Activated T-cell treated with anti-CD3 and anti-CD28 coated beads for 48 hours (primary cell): Measurements from ENCODE around the gene IFNL2.
"Not testable (repeated sequence)": the region's sequence is repeated elsewhere in the genome, so short reads cannot be mapped to it uniquely, and the experiment has no call there.

Experiments
- DNase-seq: peaks from one replicate; pipeline ENCODE4 v3.0.0-alpha.2; 2020; ENCODE audit warnings: low read depth

Gene IFNL2

GRCh38 chr19:39253374-39254149, 14.6 kb upstream of the IFNL2 start:
- no peak for DNase-seq

- no peak for DNase-seq
Measured at GRCh38 chr19:39254531-39255345, 13.5 kb upstream of the IFNL2 start.

- DNase-seq, result no peak
Measured at GRCh38 chr19:39257227-39257626, 11.0 kb upstream of the IFNL2 start.

GRCh38 chr19:39261704-39262103, 6.5 kb upstream of the IFNL2 start:
- no peak for DNase-seq

- no peak for DNase-seq
Measured at GRCh38 chr19:39262496-39262895, 5.7 kb upstream of the IFNL2 start.

- no peak for DNase-seq
Measured at GRCh38 chr19:39263912-39264305, 4.3 kb upstream of the IFNL2 start.

GRCh38 chr19:39264306-39265290, 3.6 kb upstream of the IFNL2 start:
- no peak for DNase-seq

GRCh38 chr19:39265321-39265916, 2.8 kb upstream of the IFNL2 start:
- DNase-seq, result no peak

- not testable (repeated sequence) for DNase-seq
Measured at GRCh38 chr19:39268531-39269223, 481 bp downstream of the IFNL2 start.

- not testable (repeated sequence) for DNase-seq
Measured at GRCh38 chr19:39269369-39269768, 1.2 kb downstream of the IFNL2 start.

- no peak for DNase-seq
Measured at GRCh38 chr19:39270036-39270871, 2.1 kb downstream of the IFNL2 start.

- DNase-seq, result not testable (repeated sequence)
Measured at GRCh38 chr19:39273859-39274258, 5.7 kb downstream of the IFNL2 start.

- DNase-seq, result no peak
Measured at GRCh38 chr19:39275578-39275977, 7.4 kb downstream of the IFNL2 start.

GRCh38 chr19:39276740-39277139, 8.5 kb downstream of the IFNL2 start:
- no peak for DNase-seq

GRCh38 chr19:39277598-39277997, 9.4 kb downstream of the IFNL2 start:
- no peak for DNase-seq

- no peak for DNase-seq
Measured at GRCh38 chr19:39282021-39282420, 13.8 kb downstream of the IFNL2 start.

GRCh38 chr19:39284032-39284431, 15.8 kb downstream of the IFNL2 start:
- DNase-seq, result no peak

- DNase-seq, result no peak
Measured at GRCh38 chr19:39293394-39293793, 25.2 kb downstream of the IFNL2 start.

GRCh38 chr19:39296055-39296645, 28.0 kb downstream of the IFNL2 start, which contains the start of gene IFNL1:
Gene IFNL1, plus strand, starts transcription at chr19:39296407. Its CDS starts 15 bp downstream, at chr19:39296422.
- no peak for DNase-seq

GRCh38 chr19:39296906-39297305, 28.7 kb downstream of the IFNL2 start:
- DNase-seq, result no peak
